WERI-Rb-1 (cell line): Measurements from ENCODE around the gene ATP9A.
A peak's percentile ranks its signal among the peaks of the same experiment; 100 is the strongest.

Source experiments
- DNase-seq: peaks from one replicate; pipeline ENCODE4 v3.0.0-alpha.2; 2020
- H3K27ac ChIP-seq: fragments of 250-450 bp; sonication (Bioruptor Pico); 2 replicates; pipeline ENCODE4 v1.5.1; 2020; ENCODE audit warnings: mild to moderate bottlenecking, moderate library complexity
- H3K27me3 ChIP-seq: fragments of 250-450 bp; sonication (Bioruptor Pico); 2 replicates; pipeline ENCODE4 v1.5.1; 2021; ENCODE audit warnings: mild to moderate bottlenecking, low read depth, moderate library complexity; ENCODE audit not compliant: insufficient read depth, severe bottlenecking
- H3K36me3 ChIP-seq: fragments of 250-450 bp; sonication (Bioruptor Pico); 2 replicates; pipeline ENCODE4 v1.5.1; 2020; ENCODE audit warnings: mild to moderate bottlenecking, moderate library complexity
- H3K4me3 ChIP-seq: 2 replicates; pipeline ENCODE4 v1.5.1; 2011; ENCODE audit warnings: low read depth, mild to moderate bottlenecking, control low read depth, low read length
- H3K9me3 ChIP-seq: fragments of 250-450 bp; sonication (Bioruptor Pico); 2 replicates; pipeline ENCODE4 v1.5.1; 2021; ENCODE audit warnings: mild to moderate bottlenecking, moderate library complexity; ENCODE audit not compliant: severe bottlenecking
- CTCF ChIP-seq: IDR thresholded peaks from 2 replicates; pipeline ENCODE4 v1.5.1; 2011; ENCODE audit warnings: low read depth, mild to moderate bottlenecking, control low read depth, inconsistent platforms, low read length

The ATP9A gene

GRCh38 chr20:51624157-51624731, 143.9 kb downstream of the ATP9A start:
- H3K36me3 ChIP-seq, result peaks cover 3% of the 10 kb centered on the region
- no peak overlapping the region for H3K27ac ChIP-seq
- peak; percentile 49 for DNase-seq
- H3K27me3 ChIP-seq, result no peaks in the 10 kb centered on the region
- no peak overlapping the region for H3K4me3 ChIP-seq
- peak; percentile 75 for TF ChIP-seq CTCF
- H3K9me3 ChIP-seq, result no peaks in the 10 kb centered on the region

GRCh38 chr20:51623255-51623654, 144.9 kb downstream of the ATP9A start:
- Histone ChIP-seq H3K36me3 (peaks cover 3% of the 10 kb centered on the region), H3K27me3 (no peaks in the 10 kb centered on the region), H3K9me3 (no peaks in the 10 kb centered on the region), H3K27ac (no peak overlapping the region), H3K4me3 (no peak overlapping the region)
- no peak for DNase-seq
- TF ChIP-seq CTCF, result no peak

GRCh38 chr20:51622004-51622874, 146.0 kb downstream of the ATP9A start:
- no peak for DNase-seq
- Histone ChIP-seq H3K27ac (no peak overlapping the region), H3K27me3 (no peaks in the 10 kb centered on the region), H3K9me3 (no peaks in the 10 kb centered on the region), H3K36me3 (peaks cover 5% of the 10 kb centered on the region), H3K4me3 (no peak overlapping the region)
- TF ChIP-seq CTCF, result no peak

- Histone ChIP-seq H3K27ac (no peak overlapping the region), H3K36me3 (peaks cover 4% of the 10 kb centered on the region), H3K9me3 (no peaks in the 10 kb centered on the region), H3K27me3 (no peaks in the 10 kb centered on the region), H3K4me3 (no peak overlapping the region)
- no peak for TF ChIP-seq CTCF
- no peak for DNase-seq
These were observed 147.8 kb downstream of the ATP9A start for GRCh38 chr20:51620432-51620831.

- no peak for TF ChIP-seq CTCF
- no peak for DNase-seq
- H3K36me3 ChIP-seq, result peaks cover 4% of the 10 kb centered on the region
- H3K4me3 ChIP-seq, result no peak overlapping the region
- H3K27ac ChIP-seq, result no peak overlapping the region
- H3K27me3 ChIP-seq, result no peaks in the 10 kb centered on the region
- H3K9me3 ChIP-seq, result no peaks in the 10 kb centered on the region
These were observed 152.1 kb downstream of the ATP9A start for GRCh38 chr20:51616060-51616459.
